Kidney (tissue), 14 donors: Measurements from ENCODE around the gene LARGE1. TPM values are rescaled to one million over a fixed set of nuclear protein-coding genes. Genes with fewer than 3 reads are reported as not detected.

Source experiments
- DNase-seq, 5 donors: peaks; one replicate each; pipeline ENCODE4 v3.0.0-alpha.2; 2013 to 2020
- FAIRE-seq: peaks from 2 replicates; lab custom pipeline; 2012; peaks lifted over from hg19 to GRCh38; lab: Jason Lieb, UNC
- H3K27ac ChIP-seq, 2 donors: one replicate each; pipeline ENCODE4 v1.7.0; 2013; ENCODE audit warnings: low read depth in 2 of 2, low read length in 2 of 2, inconsistent platforms in 1 of 2
- H3K27me3 ChIP-seq: one replicate; pipeline ENCODE4 v1.7.1; 2013; ENCODE audit warnings: low read length, inconsistent platforms; ENCODE audit not compliant: control insufficient read depth, insufficient read depth
- H3K36me3 ChIP-seq, 3 donors: one replicate each; pipeline versions ENCODE4 v1.7.0 to v1.7.1; 2013; ENCODE audit warnings: low read length in 3 of 3, control low read depth in 1 of 3, inconsistent platforms in 1 of 3; ENCODE audit not compliant: insufficient read depth in 3 of 3, control insufficient read depth in 2 of 3
- H3K4me1 ChIP-seq, 3 donors: one replicate each; pipeline versions ENCODE4 v1.7.0 to v1.7.1; 2013; ENCODE audit warnings: low read length in 3 of 3, inconsistent platforms in 1 of 3, low read depth in 1 of 3; ENCODE audit not compliant: control insufficient read depth in 2 of 3, insufficient read depth in 2 of 3
- H3K4me3 ChIP-seq, 3 donors: one replicate each; pipeline versions ENCODE4 v1.7.0 to v1.8.1; 2013; ENCODE audit warnings: low read length in 3 of 3, control low read depth in 1 of 3, inconsistent platforms in 1 of 3
- H3K9ac ChIP-seq, 3 donors: one replicate each; pipeline versions ENCODE4 v1.7.0 to v1.7.1; 2013; ENCODE audit warnings: low read length in 3 of 3, control low read depth in 1 of 3, inconsistent platforms in 1 of 3
- H3K9me3 ChIP-seq, 3 donors: one replicate each; pipeline versions ENCODE4 v1.7.0 to v1.7.1; 2013; ENCODE audit warnings: low read length in 3 of 3, control low read depth in 1 of 3, inconsistent platforms in 1 of 3; ENCODE audit not compliant: control insufficient read depth in 2 of 3, insufficient read depth in 1 of 3
- CTCF ChIP-seq: IDR thresholded peaks from 3 replicates; pipeline ENCODE4 v1.5.1; 2012; ENCODE audit warnings: mild to moderate bottlenecking, moderate library complexity, borderline replicate concordance; ENCODE audit not compliant: insufficient read depth; ENCODE audit errors: extremely low read depth
- intact Hi-C: fragments of 100-400 bp; cut with DNase I; formaldehyde crosslinking; loops from one replicate; pipeline ENCODE4 v1.11.1; 2022
- polyA plus RNA-seq: library from polyadenylated mRNA; stranded (reverse); fragments of 350-450 nt; fragmentation: Illumina TruSeq; extraction: RNeasy Lipid Tissue Mini Kit (QIAGEN cat#74804); gene quantifications from one replicate; pipeline ENCODE4 v1.2.3, GENCODE V29; 2014; ENCODE audit warnings: low read depth, low replicate concordance; ENCODE audit not compliant: insufficient read depth
- total RNA-seq: library from RNA; stranded (reverse); fragmentation: NEBNext Ultra II Directional; extraction: Animal tissue kit (Norgen Biotek cat#: 25700); gene quantifications from one replicate; pipeline ENCODE4 v1.2.1, GENCODE V29; 2021
- donor health status: control.
- donor health status: control.
- donor health status: control.
- donor health status: control.
- donor health status: control.
- donor health status: DM: yes; HTN: yes; CAD: no.
- donor health status: Normal renal cell carcinoma (clear cell type).

The LARGE1 gene
- total and polyA plus RNA-seq, 2 donors from 2014 or later: 5.0 to 22.9 TPM

DNA sequence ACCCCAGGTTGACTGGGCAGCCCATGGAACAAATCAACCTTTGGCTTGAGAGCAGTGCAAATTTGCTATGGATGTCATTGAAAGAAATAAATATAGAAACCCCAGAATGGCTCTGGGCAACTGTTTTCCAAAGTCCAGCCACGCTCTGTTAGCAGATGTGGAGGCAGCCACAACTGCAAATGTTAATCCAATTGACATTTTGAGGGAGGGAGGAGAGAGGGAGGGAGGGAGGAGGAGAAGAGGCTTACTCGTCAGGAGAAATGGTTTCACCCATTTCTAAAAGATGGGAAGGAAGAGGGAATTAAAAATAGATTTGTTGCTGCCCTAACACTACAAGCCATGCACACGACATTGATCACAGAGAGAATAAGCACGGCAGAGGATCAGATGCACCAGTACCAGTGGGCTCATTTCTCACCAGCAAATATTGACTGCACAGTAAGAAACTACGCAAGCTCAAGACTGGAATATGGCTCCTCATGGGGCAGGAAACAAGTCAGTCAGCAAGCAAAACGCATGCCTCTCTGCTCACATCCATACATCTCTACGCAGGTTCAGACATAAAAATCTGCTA lies 229.1 kb downstream of the LARGE1 start:
- no peak for TF ChIP-seq CTCF
- intact Hi-C loops: no loop called here
- Histone ChIP-seq H3K9me3 (no peaks in the 10 kb centered on the region), H3K4me1 (no peaks in the 10 kb centered on the region), H3K4me3 (no peak overlapping the region), H3K36me3 (no peaks in the 10 kb centered on the region), H3K9ac (no peak overlapping the region), H3K27ac (no peak overlapping the region), H3K27me3 (no peaks in the 10 kb centered on the region)
- no peak for DNase-seq
- no peak for FAIRE-seq

DNA sequence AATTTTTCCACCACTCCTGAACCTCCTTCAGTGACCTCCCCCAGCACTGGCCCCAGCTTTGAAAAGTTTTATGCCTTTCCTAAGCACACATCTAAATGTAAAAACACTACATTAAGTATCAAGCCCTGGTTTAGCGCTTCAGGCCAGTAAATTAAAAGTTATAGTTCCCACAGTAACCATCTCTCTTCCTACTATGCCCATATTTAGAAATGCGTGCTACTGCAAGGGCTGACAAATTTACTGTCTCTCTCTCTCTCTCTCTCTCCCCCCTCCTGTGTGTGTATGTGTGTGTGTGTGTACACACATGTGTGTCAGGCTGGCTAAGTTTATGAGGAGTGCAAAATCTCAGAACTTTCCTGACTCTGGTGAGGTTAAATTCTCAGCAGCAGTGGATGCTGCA lies 231.4 kb downstream of the LARGE1 start:
- no peaks in the 10 kb centered on the region for H3K36me3 ChIP-seq
- intact Hi-C loops: no loop called here

DNA sequence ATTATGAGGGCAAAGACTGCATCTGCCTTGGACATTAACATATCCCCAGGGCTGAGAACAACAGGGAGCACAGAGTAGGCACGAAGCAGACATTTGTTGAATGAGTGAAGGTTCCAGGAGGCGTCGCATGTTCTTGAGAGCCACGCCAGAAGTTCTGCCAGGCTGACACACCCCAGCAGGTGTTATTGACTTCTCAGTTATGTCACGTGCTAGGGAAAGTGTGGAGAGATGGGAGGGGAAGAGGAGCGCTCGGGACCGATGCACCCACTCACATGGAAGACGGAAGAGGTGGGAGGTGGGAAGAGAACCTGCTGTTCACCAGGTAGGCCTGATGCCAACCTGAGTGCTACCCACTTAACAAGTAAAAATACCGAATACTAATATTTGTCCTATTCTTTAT lies 232.8 kb downstream of the LARGE1 start:
- Histone ChIP-seq H3K4me3 (no peak overlapping the region), H3K27me3 (no peaks in the 10 kb centered on the region), H3K27ac (no peak overlapping the region), H3K9ac (no peak overlapping the region), H3K4me1 (no peaks in the 10 kb centered on the region), H3K36me3 (no peaks in the 10 kb centered on the region), H3K9me3 (no peaks in the 10 kb centered on the region)
- no peak for DNase-seq
- intact Hi-C loops: no loop called here
- TF ChIP-seq CTCF: no peak
- FAIRE-seq: no peak

More for the DNA sequence above, 231.4 kb downstream of the LARGE1 start:
- no peaks in the 10 kb centered on the region for H3K4me1 ChIP-seq
- H3K27me3 ChIP-seq: no peaks in the 10 kb centered on the region
- H3K9me3 ChIP-seq: no peaks in the 10 kb centered on the region
- TF ChIP-seq CTCF: no peak
- no peak overlapping the region for H3K27ac ChIP-seq
- FAIRE-seq (no peak), DNase-seq (peak in 3 of 5 donors; percentile 36 to 68 (median 53))
- H3K4me3 ChIP-seq: no peak overlapping the region
- H3K9ac ChIP-seq: no peak overlapping the region

GRCh38 chr22:33684087-33684486 lies 236.2 kb downstream of the LARGE1 start:
- Histone ChIP-seq H3K4me3 (no peak overlapping the region), H3K9me3 (no peaks in the 10 kb centered on the region), H3K27ac (no peak overlapping the region), H3K9ac (no peak overlapping the region), H3K36me3 (no peaks in the 10 kb centered on the region), H3K4me1 (no peaks in the 10 kb centered on the region), H3K27me3 (no peaks in the 10 kb centered on the region)
- DNase-seq: peak in 3 of 5 donors; percentile 62 to 83 (median 78)
- intact Hi-C loops: no loop called here
- TF ChIP-seq CTCF: no peak
- FAIRE-seq: no peak
